ENCODE data around the gene GALC. TPM values are rescaled to one million over a fixed set of nuclear protein-coding genes. Genes with fewer than 3 reads are reported as not detected.

The GALC gene
- total RNA-seq, 4 donors from 2014 or later, result 41.2 to 82.9 (median 52.0) TPM

- Histone ChIP-seq H3K9me3 (no peaks in the 10 kb centered on the region), H3K27ac (no peak overlapping the region), H3K36me3 (no peaks in the 10 kb centered on the region), H3K4me3 (no peak overlapping the region), H3K27me3 (no peaks in the 10 kb centered on the region), H3K4me1 (no peaks in the 10 kb centered on the region)
- DNase-seq (ENCODE audit: low spot score in 2 of 2), result no peak
- WGBS, 2 donors, result 54 to 59% methylated on average over 2 of the region's 2 CpGs
- no peak for TF ChIP-seq POLR2A (IDR thresholded peaks at IDR 0.05)
- no peak for TF ChIP-seq CTCF (IDR thresholded peaks at IDR 0.05)
- TF ChIP-seq EP300 (IDR thresholded peaks at IDR 0.05), result no peak
Observed at GRCh38 chr14:88034076-88034475, 41.1 kb upstream of the GALC start.

- H3K36me3 ChIP-seq, result no peaks in the 10 kb centered on the region
- TF ChIP-seq EP300 (IDR thresholded peaks at IDR 0.05) (no peak), CTCF (IDR thresholded peaks at IDR 0.05) (no peak), POLR2A (IDR thresholded peaks at IDR 0.05) (no peak)
- no peak overlapping the region for H3K4me3 ChIP-seq
- H3K4me1 ChIP-seq, result no peaks in the 10 kb centered on the region
- 95 to 100% methylated on average over 1 of the region's 1 CpG for WGBS, 2 donors
- H3K9me3 ChIP-seq, result no peaks in the 10 kb centered on the region
- H3K27ac ChIP-seq, result no peak overlapping the region
- no peak for DNase-seq (ENCODE audit: low spot score in 2 of 2)
- no peaks in the 10 kb centered on the region for H3K27me3 ChIP-seq
Observed at GRCh38 chr14:88032373-88032772, 39.4 kb upstream of the GALC start.

- no peaks in the 10 kb centered on the region for H3K4me1 ChIP-seq
- H3K4me3 ChIP-seq, result no peak overlapping the region
- no peak overlapping the region for H3K27ac ChIP-seq
- no peaks in the 10 kb centered on the region for H3K27me3 ChIP-seq
- TF ChIP-seq POLR2A (IDR thresholded peaks at IDR 0.05) (no peak), CTCF (IDR thresholded peaks at IDR 0.05) (no peak), EP300 (IDR thresholded peaks at IDR 0.05) (no peak)
- 80% methylated on average over 1 of the region's 1 CpG for WGBS, 2 donors
- no peaks in the 10 kb centered on the region for H3K36me3 ChIP-seq
- H3K9me3 ChIP-seq, result no peaks in the 10 kb centered on the region
- no peak for DNase-seq (ENCODE audit: low spot score in 2 of 2)
Observed at GRCh38 chr14:88030892-88031291, 37.9 kb upstream of the GALC start.

GRCh38 chr14:88030079-88030478 lies 37.1 kb upstream of the GALC start:
- no peaks in the 10 kb centered on the region for H3K4me1 ChIP-seq

GRCh38 chr14:88029500-88029899 lies 36.5 kb upstream of the GALC start:
- H3K36me3 ChIP-seq, result no peaks in the 10 kb centered on the region
- no peak for DNase-seq (ENCODE audit: low spot score in 2 of 2)
- H3K27ac ChIP-seq, result no peak overlapping the region
- 86 to 94% methylated on average over 2 of the region's 2 CpGs for WGBS, 2 donors
- TF ChIP-seq EP300 (IDR thresholded peaks at IDR 0.05) (no peak), POLR2A (IDR thresholded peaks at IDR 0.05) (no peak), CTCF (IDR thresholded peaks at IDR 0.05) (no peak)
- no peak overlapping the region for H3K4me3 ChIP-seq
- H3K27me3 ChIP-seq, result no peaks in the 10 kb centered on the region
- H3K9me3 ChIP-seq, result no peaks in the 10 kb centered on the region
- no peaks in the 10 kb centered on the region for H3K4me1 ChIP-seq

More at GRCh38 chr14:88030079-88030478, 37.1 kb upstream of the GALC start:
- DNase-seq (ENCODE audit: low spot score in 2 of 2), result no peak
- no peaks in the 10 kb centered on the region for H3K36me3 ChIP-seq
- no peak overlapping the region for H3K4me3 ChIP-seq
- WGBS, 2 donors, result 69 to 70% methylated on average over 1 of the region's 1 CpG
- no peak overlapping the region for H3K27ac ChIP-seq
- TF ChIP-seq EP300 (IDR thresholded peaks at IDR 0.05) (peak in 1 of 2 donors; percentile 21), POLR2A (IDR thresholded peaks at IDR 0.05) (no peak)
- no peaks in the 10 kb centered on the region for H3K9me3 ChIP-seq
- no peaks in the 10 kb centered on the region for H3K27me3 ChIP-seq

GRCh38 chr14:88026890-88027289 lies 33.9 kb upstream of the GALC start:
- H3K27me3 ChIP-seq, result no peaks in the 10 kb centered on the region
- no peaks in the 10 kb centered on the region for H3K4me1 ChIP-seq
- DNase-seq (ENCODE audit: low spot score in 2 of 2), result no peak
- H3K9me3 ChIP-seq, result no peaks in the 10 kb centered on the region
- WGBS, 2 donors, result 40 to 51% methylated on average over 2 of the region's 2 CpGs
- H3K27ac ChIP-seq, result no peak overlapping the region
- H3K36me3 ChIP-seq, result no peaks in the 10 kb centered on the region
- H3K4me3 ChIP-seq, result no peak overlapping the region
- no peak for TF ChIP-seq CTCF (IDR thresholded peaks at IDR 0.05)
- no peak for TF ChIP-seq POLR2A (IDR thresholded peaks at IDR 0.05)
- no peak for TF ChIP-seq EP300 (IDR thresholded peaks at IDR 0.05)
